Loucy (cell line): ENCODE measurements around the gene EPSTI1.

Source experiments
- H2AFZ ChIP-seq: fragments of 200-600 bp; sonication (generic); 2 replicates; pipeline ENCODE4 v1.6.0; 2016; ENCODE audit warnings: antibody characterized with exemption, mild to moderate bottlenecking, low read length, moderate library complexity
- H3F3A ChIP-seq: fragments of 200-600 bp; 2 replicates; pipeline ENCODE4 v1.6.0; 2016; ENCODE audit warnings: antibody characterized with exemption, low read depth, mild to moderate bottlenecking
- H3K27me3 ChIP-seq: fragments of 200-600 bp; sonication (generic); 2 replicates; pipeline ENCODE4 v1.6.1; 2014; ENCODE audit warnings: low read length, mild to moderate bottlenecking; ENCODE audit not compliant: insufficient read depth, poor library complexity, severe bottlenecking
- H3K36me3 ChIP-seq: fragments of 200-600 bp; sonication (generic); 2 replicates; pipeline ENCODE4 v1.6.1; 2016; ENCODE audit warnings: low read length; ENCODE audit not compliant: insufficient read depth
- H3K4me1 ChIP-seq: fragments of 200-600 bp; sonication (generic); 2 replicates; pipeline ENCODE4 v1.5.1; 2014; ENCODE audit warnings: low read length, mild to moderate bottlenecking; ENCODE audit not compliant: insufficient read depth, poor library complexity, severe bottlenecking
- H3K4me2 ChIP-seq: fragments of 200-600 bp; sonication (generic); 2 replicates; pipeline ENCODE4 v1.6.0; 2014; ENCODE audit warnings: antibody characterized with exemption, low read length, low read depth, mild to moderate bottlenecking; ENCODE audit not compliant: poor library complexity, severe bottlenecking
- H3K4me3 ChIP-seq: fragments of 200-600 bp; sonication (generic); 2 replicates; pipeline ENCODE4 v1.5.1; 2014; ENCODE audit warnings: low read length, mild to moderate bottlenecking, mixed read lengths; ENCODE audit not compliant: poor library complexity, severe bottlenecking
- H3K79me2 ChIP-seq: fragments of 200-600 bp; sonication (generic); 2 replicates; pipeline ENCODE4 v1.6.1; 2014; ENCODE audit warnings: low read length; ENCODE audit not compliant: insufficient read depth
- H3K9ac ChIP-seq: fragments of 200-600 bp; sonication (generic); 2 replicates; pipeline ENCODE4 v1.6.0; 2014; ENCODE audit warnings: mild to moderate bottlenecking, low read depth, low read length, moderate library complexity; ENCODE audit not compliant: poor library complexity, severe bottlenecking
- H3K9me2 ChIP-seq: fragments of 200-600 bp; sonication (generic); replicated peaks from 2 replicates; pipeline ENCODE4 v1.6.1; 2016; ENCODE audit warnings: low read depth, low read length, mixed read lengths
- H3K9me3 ChIP-seq: fragments of 200-600 bp; sonication (generic); 2 replicates; pipeline ENCODE4 v1.6.1; 2014; ENCODE audit warnings: mild to moderate bottlenecking, antibody characterized with exemption, low read length, low read depth; ENCODE audit not compliant: insufficient read depth
- H4K20me1 ChIP-seq: fragments of 200-600 bp; sonication (generic); 2 replicates; pipeline ENCODE4 v1.6.0; 2014; ENCODE audit warnings: antibody characterized with exemption, low read length, mild to moderate bottlenecking; ENCODE audit not compliant: insufficient read depth, poor library complexity, severe bottlenecking
- CTCF ChIP-seq: fragments of 200-600 bp; sonication (generic); conservative IDR thresholded peaks from 2 replicates; pipeline ENCODE4 v1.5.1; 2014; ENCODE audit warnings: mild to moderate bottlenecking, antibody characterized with exemption, low read length
- EZH2phosphoT487 ChIP-seq: fragments of 200-600 bp; IDR thresholded peaks from 2 replicates; pipeline ENCODE4 v1.6.1; 2018; ENCODE audit warnings: antibody characterized with exemption, mild to moderate bottlenecking, moderate library complexity, borderline replicate concordance

EPSTI1 gene

GRCh38 chr13:43006893-43007631 is 15.0 kb upstream of the EPSTI1 start:
- Histone ChIP-seq H3K4me2 (no peak overlapping the region), H3K79me2 (no peaks in the 10 kb centered on the region), H3F3A (no peaks in the 10 kb centered on the region), H4K20me1 (no peaks in the 10 kb centered on the region), H2AFZ (no peak overlapping the region), H3K9me3 (no peaks in the 10 kb centered on the region), H3K9me2 (no peaks in the 10 kb centered on the region), H3K36me3 (no peaks in the 10 kb centered on the region), H3K4me1 (no peaks in the 10 kb centered on the region), H3K9ac (no peak overlapping the region), H3K4me3 (no peak overlapping the region), H3K27me3 (no peaks in the 10 kb centered on the region)
- TF ChIP-seq CTCF = no peak

- H3K9ac ChIP-seq = no peak overlapping the region
- H3K4me3 ChIP-seq = no peak overlapping the region
- no peaks in the 10 kb centered on the region for H3K36me3 ChIP-seq
- H2AFZ ChIP-seq = no peak overlapping the region
- H3K9me3 ChIP-seq = no peaks in the 10 kb centered on the region
- H3K9me2 ChIP-seq = no peaks in the 10 kb centered on the region
- H3K4me2 ChIP-seq = no peak overlapping the region
- no peaks in the 10 kb centered on the region for H3K79me2 ChIP-seq
- H3K4me1 ChIP-seq = no peaks in the 10 kb centered on the region
- H3F3A ChIP-seq = no peaks in the 10 kb centered on the region
- H3K27me3 ChIP-seq = no peaks in the 10 kb centered on the region
- H4K20me1 ChIP-seq = no peaks in the 10 kb centered on the region
- TF ChIP-seq CTCF = no peak
- TF ChIP-seq EZH2phosphoT487 = no peak
Observed at GRCh38 chr13:43005460-43006236, 13.6 kb upstream of the EPSTI1 start.

GRCh38 chr13:43003729-43004128 is 11.7 kb upstream of the EPSTI1 start:
- Histone ChIP-seq H3K27me3 (no peaks in the 10 kb centered on the region), H3K36me3 (no peaks in the 10 kb centered on the region), H2AFZ (no peak overlapping the region), H3K4me3 (no peak overlapping the region), H3K9ac (no peak overlapping the region), H3K9me2 (no peaks in the 10 kb centered on the region), H3K4me1 (no peaks in the 10 kb centered on the region), H4K20me1 (no peaks in the 10 kb centered on the region), H3K79me2 (no peaks in the 10 kb centered on the region), H3K4me2 (no peak overlapping the region), H3K9me3 (no peaks in the 10 kb centered on the region), H3F3A (no peaks in the 10 kb centered on the region)
- TF ChIP-seq CTCF = no peak
- no peak for TF ChIP-seq EZH2phosphoT487
